ENCODE measurements around the gene MORC2.

The MORC2 gene

DNA sequence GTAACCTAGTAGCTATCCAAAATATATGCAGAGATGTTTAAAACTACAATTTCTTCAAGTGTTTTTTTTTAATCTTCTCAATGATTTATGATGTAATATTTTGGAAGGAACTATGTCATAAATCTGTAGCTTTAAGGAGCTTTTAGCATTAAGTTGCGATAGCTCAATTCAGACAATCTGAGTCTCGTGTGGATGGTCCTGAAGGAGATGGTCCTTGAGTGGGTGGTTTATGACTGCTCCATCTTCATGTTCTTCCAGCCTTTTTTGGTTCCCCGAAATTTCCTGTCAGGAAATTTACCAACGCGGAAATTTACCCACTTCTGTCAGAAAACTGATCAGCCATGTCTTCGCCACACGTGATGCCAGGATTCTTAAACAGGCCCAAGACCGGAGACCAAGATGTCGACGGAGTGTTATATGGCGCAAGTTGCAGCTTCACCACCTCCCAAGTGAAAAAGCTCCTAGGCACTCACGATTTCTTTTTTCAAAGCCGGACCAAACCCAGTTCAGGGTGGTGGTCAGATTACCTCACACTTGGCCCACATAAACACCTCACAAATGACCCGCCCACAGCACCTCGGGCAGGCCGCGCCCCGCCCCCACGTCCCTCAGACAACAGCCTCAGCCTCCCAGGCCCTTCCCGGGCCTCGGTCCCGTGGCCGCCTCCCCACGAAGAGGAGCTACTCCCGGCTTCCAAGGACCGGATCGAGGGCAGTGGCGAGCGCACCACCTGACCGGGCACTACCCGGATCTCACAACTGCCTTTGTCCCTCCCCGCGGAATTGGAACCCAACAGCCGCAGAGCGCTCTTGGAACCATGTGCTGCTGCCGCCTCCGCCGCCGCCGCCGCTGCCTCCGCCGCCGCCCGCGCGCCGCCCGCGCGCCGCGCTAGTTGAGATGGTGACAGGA lies at the start of gene MORC2:
TSS of gene MORC2 (minus strand) at position 760 of the 909 bp plus-strand sequence. CDS start 885 bp downstream, outside the sequence.
- Histone ChIP-seq H3K4me1 (ENCODE audit: control insufficient read depth, insufficient read depth, low read length, unreplicated experiment) (peaks cover 16% of the 10 kb centered on the region), H2AFZ (ENCODE audit: low read length, unreplicated experiment) (peak within 1 kb of the TSS; percentile 29), H3K27ac (ENCODE audit: low read depth, low read length) (peak within 1 kb of the TSS; percentile 85), H3K36me3 (ENCODE audit: insufficient read depth, low read length) (peaks cover 31% of the 10 kb centered on the region), H3K27me3 (ENCODE audit: insufficient read depth, low read length) (no peaks in the 10 kb centered on the region), H3K79me2 (ENCODE audit: control insufficient read depth, insufficient read depth, low read length, unreplicated experiment) (peaks cover 69% of the 10 kb centered on the region), H3K4me3 (ENCODE audit: low read depth, low read length) (peak within 1 kb of the TSS; percentile 94)

DNA sequence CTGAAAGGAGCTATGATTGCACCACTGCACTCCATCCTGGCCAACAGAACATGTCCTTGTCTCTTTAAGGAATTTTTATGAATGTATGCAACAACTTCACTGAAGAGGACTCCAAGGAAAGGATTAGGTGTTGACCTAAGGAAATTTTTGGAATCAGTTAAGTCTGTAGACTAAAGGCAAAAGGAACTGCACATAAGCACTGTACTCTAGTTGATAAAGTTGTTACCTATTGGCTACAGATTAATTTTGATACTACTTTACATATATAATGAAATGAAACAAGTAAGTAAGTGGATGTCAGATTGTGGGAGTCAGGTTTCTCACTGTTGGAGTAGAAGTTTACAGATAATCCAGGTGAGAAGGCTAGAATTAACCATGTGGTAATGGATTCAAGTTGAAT lies 37.0 kb upstream of the MORC2 start:
- no peak overlapping the region for H2AFZ ChIP-seq (ENCODE audit: low read length, unreplicated experiment)

DNA sequence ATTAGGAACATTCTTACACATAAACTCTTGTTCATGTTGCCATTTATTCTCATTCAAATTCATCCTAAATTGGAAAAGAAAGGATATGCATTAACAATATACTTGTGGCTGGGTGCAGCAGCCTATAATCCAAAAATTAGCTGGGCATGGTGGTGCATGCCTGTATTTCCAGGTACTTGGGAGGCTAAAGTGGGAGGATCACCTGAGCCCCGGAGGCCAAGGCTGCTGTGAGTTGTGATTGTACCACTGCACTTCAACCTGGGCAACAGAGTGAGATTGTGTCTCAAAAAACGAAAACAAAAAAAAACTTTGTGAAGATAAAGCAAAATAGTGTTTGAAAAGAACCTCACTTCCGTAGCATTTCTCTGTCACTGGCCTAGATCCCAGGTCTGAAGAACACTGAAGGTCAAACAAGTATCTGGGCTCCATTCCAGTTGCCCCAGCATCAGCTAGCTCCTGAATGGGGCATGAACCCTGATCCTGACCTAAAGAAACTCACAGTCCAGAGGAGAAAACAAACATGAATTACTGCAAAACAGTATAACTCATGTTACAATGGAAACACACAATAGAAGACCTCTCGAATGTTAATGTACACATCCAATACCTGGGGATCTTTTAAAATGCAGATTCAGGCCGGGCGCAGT lies 32.7 kb upstream of the MORC2 start:
- Histone ChIP-seq H3K27me3 (ENCODE audit: insufficient read depth, low read length) (no peaks in the 10 kb centered on the region; the same call in 1 of the 2 replicates), H3K4me1 (ENCODE audit: control insufficient read depth, insufficient read depth, low read length, unreplicated experiment) (no peaks in the 10 kb centered on the region), H2AFZ (ENCODE audit: low read length, unreplicated experiment) (no peak overlapping the region), H3K4me3 (ENCODE audit: low read depth, low read length) (no peak overlapping the region), H3K27ac (ENCODE audit: low read depth, low read length) (no peak overlapping the region), H3K79me2 (ENCODE audit: control insufficient read depth, insufficient read depth, low read length, unreplicated experiment) (no peaks in the 10 kb centered on the region), H3K36me3 (ENCODE audit: insufficient read depth, low read length) (no peaks in the 10 kb centered on the region)

More for the DNA sequence above, 37.0 kb upstream of the MORC2 start:
- no peak overlapping the region for H3K4me3 ChIP-seq (ENCODE audit: low read depth, low read length)
- no peaks in the 10 kb centered on the region for H3K79me2 ChIP-seq (ENCODE audit: control insufficient read depth, insufficient read depth, low read length, unreplicated experiment)
- no peaks in the 10 kb centered on the region; the same call in 1 of the 2 replicates for H3K27me3 ChIP-seq (ENCODE audit: insufficient read depth, low read length)
- no peaks in the 10 kb centered on the region for H3K36me3 ChIP-seq (ENCODE audit: insufficient read depth, low read length)
- H3K4me1 ChIP-seq (ENCODE audit: control insufficient read depth, insufficient read depth, low read length, unreplicated experiment), result no peaks in the 10 kb centered on the region
- no peak overlapping the region for H3K27ac ChIP-seq (ENCODE audit: low read depth, low read length)

DNA sequence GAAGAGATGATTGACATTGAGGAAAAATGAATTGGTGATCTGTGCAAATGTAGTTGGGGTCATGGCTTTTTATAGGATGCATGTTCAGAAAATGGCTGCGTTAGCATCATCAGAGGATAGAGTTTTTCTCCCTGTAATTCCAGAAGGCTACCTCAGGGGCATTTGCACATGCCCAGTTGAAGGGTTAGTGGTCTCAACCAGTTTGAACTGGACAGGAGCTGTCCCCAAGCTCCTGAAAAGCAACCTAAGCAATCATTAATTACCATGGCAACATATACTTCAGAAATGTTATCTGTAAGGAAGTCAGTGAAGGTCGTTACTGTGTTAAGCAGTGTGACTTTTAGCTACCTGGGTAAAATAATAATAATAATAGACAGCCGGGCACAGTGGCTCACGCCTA lies 29.8 kb upstream of the MORC2 start:
- H3K27me3 ChIP-seq (ENCODE audit: insufficient read depth, low read length), result no peaks in the 10 kb centered on the region; the same call in 1 of the 2 replicates
- H3K4me3 ChIP-seq (ENCODE audit: low read depth, low read length), result no peak overlapping the region

DNA sequence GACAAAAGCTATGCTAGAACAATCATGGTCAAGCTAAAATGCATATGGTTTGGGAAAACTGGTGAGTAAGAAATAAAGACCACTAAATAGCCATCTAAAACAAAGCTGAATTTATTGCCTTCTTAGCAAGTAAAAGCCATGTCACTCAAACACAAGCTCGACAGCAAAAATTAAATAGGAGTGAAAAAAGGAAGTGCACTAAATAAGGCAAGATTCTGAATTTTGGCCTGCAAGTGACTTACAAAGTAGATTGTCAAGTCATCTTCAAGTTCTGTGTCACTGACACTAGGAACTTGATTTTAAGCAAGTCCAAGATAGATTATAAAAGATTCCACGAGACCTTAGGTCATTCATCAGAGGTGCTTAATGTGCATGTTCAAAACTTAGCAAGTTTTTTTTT lies 27.9 kb upstream of the MORC2 start:
- no peak overlapping the region for H3K27ac ChIP-seq (ENCODE audit: low read depth, low read length)
- no peak overlapping the region for H2AFZ ChIP-seq (ENCODE audit: low read length, unreplicated experiment)
- H3K4me3 ChIP-seq (ENCODE audit: low read depth, low read length), result no peak overlapping the region
- H3K36me3 ChIP-seq (ENCODE audit: insufficient read depth, low read length), result no peaks in the 10 kb centered on the region
- H3K79me2 ChIP-seq (ENCODE audit: control insufficient read depth, insufficient read depth, low read length, unreplicated experiment), result no peaks in the 10 kb centered on the region
- no peaks in the 10 kb centered on the region for H3K4me1 ChIP-seq (ENCODE audit: control insufficient read depth, insufficient read depth, low read length, unreplicated experiment)
- no peaks in the 10 kb centered on the region for H3K27me3 ChIP-seq (ENCODE audit: insufficient read depth, low read length)

More for the DNA sequence above, 29.8 kb upstream of the MORC2 start:
- no peak overlapping the region for H2AFZ ChIP-seq (ENCODE audit: low read length, unreplicated experiment)
- H3K36me3 ChIP-seq (ENCODE audit: insufficient read depth, low read length), result no peaks in the 10 kb centered on the region
- no peaks in the 10 kb centered on the region for H3K4me1 ChIP-seq (ENCODE audit: control insufficient read depth, insufficient read depth, low read length, unreplicated experiment)
- H3K27ac ChIP-seq (ENCODE audit: low read depth, low read length), result no peak overlapping the region
- no peaks in the 10 kb centered on the region for H3K79me2 ChIP-seq (ENCODE audit: control insufficient read depth, insufficient read depth, low read length, unreplicated experiment)

DNA sequence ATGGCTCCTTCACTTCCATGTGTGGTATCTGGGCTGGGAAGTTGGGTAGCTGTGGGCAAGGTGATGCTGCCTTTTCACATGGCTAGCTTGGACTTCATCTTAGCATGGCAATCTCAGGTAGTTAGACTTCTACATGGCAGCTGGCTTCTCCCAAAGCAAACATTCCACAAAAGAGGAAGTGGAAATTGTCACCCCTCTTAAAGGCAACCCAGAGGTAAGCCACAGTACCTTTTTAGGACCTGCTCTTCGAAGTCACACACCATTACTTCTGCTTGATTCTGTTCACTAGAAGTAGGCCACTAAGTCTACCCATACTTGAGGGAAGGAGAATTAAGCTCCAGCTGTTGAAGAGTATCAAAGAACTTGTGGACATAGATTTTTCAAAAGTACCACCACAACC lies 26.4 kb upstream of the MORC2 start:
- H3K27me3 ChIP-seq (ENCODE audit: insufficient read depth, low read length), result no peaks in the 10 kb centered on the region
- H3K36me3 ChIP-seq (ENCODE audit: insufficient read depth, low read length), result no peaks in the 10 kb centered on the region
- no peak overlapping the region for H3K27ac ChIP-seq (ENCODE audit: low read depth, low read length)
- H3K79me2 ChIP-seq (ENCODE audit: control insufficient read depth, insufficient read depth, low read length, unreplicated experiment), result no peaks in the 10 kb centered on the region
- no peak overlapping the region for H3K4me3 ChIP-seq (ENCODE audit: low read depth, low read length)
- no peaks in the 10 kb centered on the region for H3K4me1 ChIP-seq (ENCODE audit: control insufficient read depth, insufficient read depth, low read length, unreplicated experiment)
- H2AFZ ChIP-seq (ENCODE audit: low read length, unreplicated experiment), result no peak overlapping the region

DNA sequence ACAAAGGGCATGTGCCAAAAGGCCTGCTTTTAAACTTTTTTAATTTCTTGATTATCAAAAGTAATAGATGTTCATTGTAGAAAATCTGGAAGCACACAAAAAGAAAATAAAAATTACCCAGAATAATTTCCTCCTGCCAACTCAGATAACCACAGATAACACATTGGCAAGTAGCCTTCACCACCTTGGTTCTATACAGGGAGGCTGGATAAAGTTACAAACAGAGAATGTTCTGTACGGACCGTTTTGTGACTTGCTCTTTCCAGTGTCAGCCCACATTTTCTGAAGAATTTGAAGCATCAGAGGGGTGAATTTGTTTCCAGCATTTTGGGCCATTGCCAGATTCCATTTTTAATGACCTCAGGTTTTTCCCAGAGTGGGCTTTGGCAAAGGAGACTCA lies 24.0 kb upstream of the MORC2 start:
- H3K4me3 ChIP-seq (ENCODE audit: low read depth, low read length), result no peak overlapping the region
- H3K27me3 ChIP-seq (ENCODE audit: insufficient read depth, low read length), result no peaks in the 10 kb centered on the region
- H3K79me2 ChIP-seq (ENCODE audit: control insufficient read depth, insufficient read depth, low read length, unreplicated experiment), result no peaks in the 10 kb centered on the region
- H2AFZ ChIP-seq (ENCODE audit: low read length, unreplicated experiment), result no peak overlapping the region
- H3K27ac ChIP-seq (ENCODE audit: low read depth, low read length), result no peak overlapping the region
- H3K4me1 ChIP-seq (ENCODE audit: control insufficient read depth, insufficient read depth, low read length, unreplicated experiment), result no peaks in the 10 kb centered on the region
- no peaks in the 10 kb centered on the region for H3K36me3 ChIP-seq (ENCODE audit: insufficient read depth, low read length)

DNA sequence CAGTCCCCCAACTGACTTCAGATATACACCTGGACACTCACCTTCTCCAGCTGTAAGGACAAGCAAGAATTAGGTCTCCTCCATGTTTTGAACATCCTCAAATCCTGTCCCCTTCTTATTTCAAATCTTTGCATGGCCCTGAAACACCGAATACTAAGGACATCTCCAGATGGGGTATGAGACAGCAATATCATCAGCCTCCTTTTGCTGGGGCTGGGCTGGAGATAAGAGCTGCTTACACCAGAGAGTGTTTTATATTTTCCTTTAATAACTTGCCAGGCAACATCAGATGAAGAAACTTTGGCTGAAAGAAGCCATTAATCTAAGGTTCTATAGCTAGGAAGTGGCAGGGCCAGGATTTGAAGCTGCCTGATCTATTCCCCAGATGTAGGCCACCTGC lies 22.1 kb upstream of the MORC2 start:
- Histone ChIP-seq H3K27me3 (ENCODE audit: insufficient read depth, low read length) (no peaks in the 10 kb centered on the region), H3K36me3 (ENCODE audit: insufficient read depth, low read length) (no peaks in the 10 kb centered on the region), H3K27ac (ENCODE audit: low read depth, low read length) (no peak overlapping the region), H3K79me2 (ENCODE audit: control insufficient read depth, insufficient read depth, low read length, unreplicated experiment) (no peaks in the 10 kb centered on the region), H2AFZ (ENCODE audit: low read length, unreplicated experiment) (no peak overlapping the region), H3K4me3 (ENCODE audit: low read depth, low read length) (no peak overlapping the region), H3K4me1 (ENCODE audit: control insufficient read depth, insufficient read depth, low read length, unreplicated experiment) (no peaks in the 10 kb centered on the region)

DNA sequence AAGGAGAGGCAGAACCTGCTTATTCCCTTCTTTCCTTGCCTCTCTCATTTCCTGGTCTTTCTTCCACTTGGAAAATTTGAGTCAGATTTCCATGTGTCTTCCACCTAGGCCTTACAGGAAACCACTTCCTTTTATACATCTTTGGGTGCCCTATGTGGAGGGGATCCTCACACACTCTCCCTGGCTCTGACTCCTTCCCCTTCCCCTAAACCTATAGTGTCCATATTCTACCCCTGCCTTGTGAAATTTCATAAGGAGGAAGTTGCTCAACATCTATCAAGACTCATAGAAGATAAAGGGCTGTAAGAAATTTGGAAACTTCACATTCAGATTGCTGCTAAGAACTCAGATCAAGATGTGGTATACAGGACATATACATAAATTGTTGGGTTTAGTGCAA lies 20.9 kb upstream of the MORC2 start:
- Histone ChIP-seq H3K27ac (ENCODE audit: low read depth, low read length) (no peak overlapping the region), H3K27me3 (ENCODE audit: insufficient read depth, low read length) (no peaks in the 10 kb centered on the region), H3K4me3 (ENCODE audit: low read depth, low read length) (no peak overlapping the region), H2AFZ (ENCODE audit: low read length, unreplicated experiment) (no peak overlapping the region), H3K4me1 (ENCODE audit: control insufficient read depth, insufficient read depth, low read length, unreplicated experiment) (no peaks in the 10 kb centered on the region), H3K79me2 (ENCODE audit: control insufficient read depth, insufficient read depth, low read length, unreplicated experiment) (no peaks in the 10 kb centered on the region), H3K36me3 (ENCODE audit: insufficient read depth, low read length) (no peaks in the 10 kb centered on the region)

DNA sequence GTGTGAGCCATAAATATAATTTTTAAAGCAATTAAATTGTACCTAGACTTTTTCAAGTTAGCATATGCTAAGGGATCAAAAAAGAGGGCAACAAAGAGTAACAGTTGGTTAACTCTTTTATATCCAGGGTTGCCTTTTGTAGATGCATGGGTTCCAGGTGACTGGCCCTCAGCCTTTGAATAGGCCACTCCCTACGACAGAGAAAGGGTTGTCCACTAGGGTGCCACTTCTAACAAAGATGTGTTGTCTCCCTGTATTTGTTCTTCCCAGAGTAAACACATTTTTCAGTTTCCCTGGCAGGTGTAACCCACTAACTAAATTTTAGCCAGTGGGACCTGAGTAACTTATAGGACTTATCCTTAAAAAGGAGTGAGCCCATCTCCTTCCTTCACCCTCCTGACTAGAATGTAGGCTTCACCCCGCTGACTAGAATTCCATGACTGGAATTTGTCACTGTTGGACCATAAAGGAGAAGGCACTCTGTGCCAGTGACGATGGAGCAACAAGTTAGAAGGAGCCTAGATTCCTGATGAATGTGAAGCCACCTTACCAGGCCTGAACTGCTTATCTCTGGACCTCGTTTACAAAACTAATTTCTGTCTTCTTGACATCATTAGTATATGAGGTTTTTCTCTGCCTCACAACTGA lies 17.1 kb upstream of the MORC2 start:
- Histone ChIP-seq H3K27ac (ENCODE audit: low read depth, low read length) (no peak overlapping the region), H3K4me1 (ENCODE audit: control insufficient read depth, insufficient read depth, low read length, unreplicated experiment) (no peaks in the 10 kb centered on the region), H3K4me3 (ENCODE audit: low read depth, low read length) (no peak overlapping the region), H2AFZ (ENCODE audit: low read length, unreplicated experiment) (no peak overlapping the region), H3K36me3 (ENCODE audit: insufficient read depth, low read length) (no peaks in the 10 kb centered on the region), H3K79me2 (ENCODE audit: control insufficient read depth, insufficient read depth, low read length, unreplicated experiment) (no peaks in the 10 kb centered on the region), H3K27me3 (ENCODE audit: insufficient read depth, low read length) (no peaks in the 10 kb centered on the region)
